ENCODE results near the gene DNAJA2.
"Not testable (repeated sequence)": the region's sequence is repeated elsewhere in the genome, so short reads cannot be mapped to it uniquely, and the experiment has no call there.

Gene DNAJA2

DNA sequence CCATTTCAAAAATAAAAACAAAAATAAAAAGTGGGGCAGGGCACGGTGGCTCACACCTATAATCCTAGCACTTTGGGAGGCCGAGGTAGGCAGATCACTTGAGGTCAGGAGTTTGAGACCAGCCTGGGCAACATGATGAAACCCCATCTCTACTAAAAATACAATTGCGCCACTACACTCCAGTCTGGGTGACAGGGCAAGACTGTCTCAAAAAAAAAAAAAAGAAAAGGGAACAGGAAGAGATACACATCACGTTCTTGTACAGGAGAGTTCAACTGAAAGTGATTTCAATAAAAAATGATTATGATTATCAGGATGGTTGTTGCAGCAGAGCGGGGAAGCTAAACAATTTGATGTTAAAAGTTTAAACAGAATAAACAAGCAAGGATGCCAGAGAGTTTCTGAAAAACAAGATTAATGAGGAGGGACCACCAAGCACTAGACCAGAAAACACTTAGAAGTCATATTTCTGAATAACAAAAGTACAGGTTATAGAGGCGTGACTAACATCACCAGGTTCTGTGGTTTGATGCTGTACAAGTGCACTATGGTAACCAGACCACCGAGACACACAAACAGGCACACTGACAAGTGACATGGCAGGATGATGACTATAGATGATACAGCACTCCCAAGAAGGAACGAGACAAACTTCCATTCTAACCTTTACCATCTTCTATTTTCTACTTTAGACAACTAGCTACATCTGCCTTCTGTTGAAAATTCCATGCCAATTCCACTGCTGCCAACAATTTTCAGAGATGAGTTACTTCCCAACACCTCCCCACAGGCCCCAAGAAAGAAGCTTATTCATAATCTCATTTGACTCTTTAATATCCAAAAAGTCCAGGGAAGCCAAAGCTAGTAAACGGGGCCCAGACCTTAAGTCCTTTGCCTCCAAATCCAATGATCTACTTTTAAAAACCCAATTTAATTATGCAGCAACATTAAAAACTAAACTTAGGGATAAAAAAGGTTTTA is 11.8 kb downstream of the DNAJA2 start:
- H3K4me1 ChIP-seq (ENCODE audit: control insufficient read depth, insufficient read depth, low read length): no peaks in the 10 kb centered on the region
- no peak overlapping the region for H3K4me3 ChIP-seq (ENCODE audit: insufficient read depth, low read depth, low read length)
- H3K27me3 ChIP-seq (ENCODE audit: control insufficient read depth, insufficient read depth, low read length, poor library complexity, severe bottlenecking): no peaks in the 10 kb centered on the region
- H3K9me3 ChIP-seq (ENCODE audit: control insufficient read depth, low read length): no peaks in the 10 kb centered on the region
- peaks cover 58% of the 10 kb centered on the region for H3K36me3 ChIP-seq (ENCODE audit: control insufficient read depth, insufficient read depth, low read length)
- 93 to 96% methylated on average over 9 of the region's 9 CpGs for WGBS, 2 experiments
- no peak overlapping the region for H3K27ac ChIP-seq (ENCODE audit: insufficient read depth, low read depth, low read length, poor library complexity, severe bottlenecking)

DNA sequence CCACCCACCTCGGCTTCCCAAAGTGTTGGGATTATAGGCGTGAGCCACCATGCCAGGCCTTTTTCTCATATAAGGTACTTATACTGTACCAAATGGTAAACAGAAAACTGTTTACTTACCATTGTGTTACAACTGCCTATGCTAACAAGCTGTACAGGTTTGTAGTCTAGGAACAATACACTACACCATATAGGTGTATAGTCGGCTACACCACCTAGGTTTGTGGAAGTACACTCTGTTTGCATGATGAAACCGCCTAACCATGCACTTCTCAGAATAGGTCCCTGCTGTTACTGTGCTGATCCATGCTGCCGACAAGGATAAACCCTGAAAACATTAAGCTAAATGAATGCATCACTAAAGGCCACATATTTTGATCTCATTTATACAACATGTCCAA is 18.9 kb downstream of the DNAJA2 start:
- no peaks in the 10 kb centered on the region for H3K4me1 ChIP-seq (ENCODE audit: control insufficient read depth, insufficient read depth, low read length)
- no peak overlapping the region for H3K27ac ChIP-seq (ENCODE audit: insufficient read depth, low read depth, low read length, poor library complexity, severe bottlenecking)
- peaks cover 22% of the 10 kb centered on the region for H3K36me3 ChIP-seq (ENCODE audit: control insufficient read depth, insufficient read depth, low read length)
- whole genome bisulfite sequencing, 2 experiments: 91 to 95% methylated on average over 5 of the region's 5 CpGs
- no peaks in the 10 kb centered on the region for H3K27me3 ChIP-seq (ENCODE audit: control insufficient read depth, insufficient read depth, low read length, poor library complexity, severe bottlenecking)
- no peak overlapping the region for H3K4me3 ChIP-seq (ENCODE audit: insufficient read depth, low read depth, low read length)
- H3K9me3 ChIP-seq (ENCODE audit: control insufficient read depth, low read length): no peaks in the 10 kb centered on the region

GRCh38 chr16:46950009-46950408 is 23.5 kb downstream of the DNAJA2 start:
- no peak overlapping the region for H3K27ac ChIP-seq (ENCODE audit: insufficient read depth, low read depth, low read length, poor library complexity, severe bottlenecking)
- H3K4me3 ChIP-seq (ENCODE audit: insufficient read depth, low read depth, low read length): no peak overlapping the region
- 97 to 100% methylated on average over 1 of the region's 1 CpG for WGBS, 2 experiments
- no peaks in the 10 kb centered on the region for H3K4me1 ChIP-seq (ENCODE audit: control insufficient read depth, insufficient read depth, low read length)
- no peaks in the 10 kb centered on the region for H3K9me3 ChIP-seq (ENCODE audit: control insufficient read depth, low read length)
- no peaks in the 10 kb centered on the region for H3K27me3 ChIP-seq (ENCODE audit: control insufficient read depth, insufficient read depth, low read length, poor library complexity, severe bottlenecking)
- no peaks in the 10 kb centered on the region for H3K36me3 ChIP-seq (ENCODE audit: control insufficient read depth, insufficient read depth, low read length)

DNA sequence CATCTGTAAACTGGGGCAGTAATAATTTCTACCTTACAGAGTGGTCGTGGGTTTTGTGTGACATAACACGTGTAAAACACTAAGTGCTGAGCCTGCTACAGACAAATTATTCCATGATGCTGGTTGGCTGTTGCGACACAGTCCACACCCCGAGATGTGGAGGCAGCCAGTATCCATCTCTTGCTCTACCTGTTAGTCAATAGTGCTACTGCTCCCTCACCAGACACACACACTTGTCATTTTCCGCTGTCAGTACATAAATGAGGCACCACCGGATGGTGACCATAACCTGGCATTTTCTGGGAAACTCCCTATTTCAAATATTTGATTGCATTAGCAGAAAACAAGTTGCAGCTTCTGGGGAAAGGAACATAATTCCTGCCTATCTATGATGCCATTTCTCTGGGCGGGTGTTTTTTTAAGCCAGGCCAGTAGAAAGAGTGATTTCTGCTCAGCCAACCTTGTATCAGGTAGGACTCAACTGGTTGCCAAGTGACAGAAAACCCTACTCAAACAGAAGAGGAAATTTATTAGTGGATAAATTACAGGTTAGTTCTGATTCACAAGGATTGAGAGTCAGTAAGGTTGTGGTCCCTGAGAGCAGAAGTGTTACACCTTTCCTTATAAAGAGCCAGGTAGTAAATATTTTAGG is 24.1 kb downstream of the DNAJA2 start:
- WGBS, 2 experiments: 93 to 94% methylated on average over 7 of the region's 7 CpGs
- Histone ChIP-seq H3K4me3 (ENCODE audit: insufficient read depth, low read depth, low read length) (no peak overlapping the region), H3K36me3 (ENCODE audit: control insufficient read depth, insufficient read depth, low read length) (no peaks in the 10 kb centered on the region), H3K27me3 (ENCODE audit: control insufficient read depth, insufficient read depth, low read length, poor library complexity, severe bottlenecking) (no peaks in the 10 kb centered on the region), H3K4me1 (ENCODE audit: control insufficient read depth, insufficient read depth, low read length) (no peaks in the 10 kb centered on the region), H3K9me3 (ENCODE audit: control insufficient read depth, low read length) (no peaks in the 10 kb centered on the region), H3K27ac (ENCODE audit: insufficient read depth, low read depth, low read length, poor library complexity, severe bottlenecking) (no peak overlapping the region)

DNA sequence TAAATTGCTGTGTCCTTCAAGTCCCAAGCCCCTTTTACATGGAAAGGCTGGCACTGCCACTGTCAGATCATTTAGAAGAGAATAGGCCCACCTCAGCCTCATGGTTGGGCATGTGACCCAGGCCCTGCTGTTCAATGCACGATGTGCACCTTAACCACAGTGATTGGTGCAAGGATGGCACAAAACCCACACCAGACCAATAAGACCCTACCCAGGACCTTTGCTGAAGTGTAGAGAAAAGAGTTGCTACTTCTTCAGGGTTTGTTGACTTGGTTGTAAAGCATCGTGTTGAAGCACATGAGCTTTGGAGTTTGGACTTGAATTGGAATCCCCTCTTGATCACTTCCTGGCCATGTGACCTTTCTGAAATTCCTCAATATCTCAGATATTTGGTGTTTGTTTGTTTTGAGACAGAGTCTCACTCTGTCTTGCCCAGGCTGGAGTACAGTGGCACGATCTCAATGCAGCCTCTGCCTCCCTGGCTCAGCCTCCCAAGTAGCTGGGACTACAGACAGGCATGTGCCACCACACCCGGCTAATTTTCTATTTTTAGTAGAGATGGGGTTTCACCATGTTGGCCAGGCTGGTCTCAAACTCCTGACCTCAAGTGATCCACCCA is 24.8 kb downstream of the DNAJA2 start:
- WGBS, 2 experiments: 91% methylated on average over 4 of the region's 4 CpGs
- Histone ChIP-seq H3K4me1 (ENCODE audit: control insufficient read depth, insufficient read depth, low read length) (no peaks in the 10 kb centered on the region), H3K27ac (ENCODE audit: insufficient read depth, low read depth, low read length, poor library complexity, severe bottlenecking) (no peak overlapping the region), H3K27me3 (ENCODE audit: control insufficient read depth, insufficient read depth, low read length, poor library complexity, severe bottlenecking) (no peaks in the 10 kb centered on the region), H3K9me3 (ENCODE audit: control insufficient read depth, low read length) (no peaks in the 10 kb centered on the region), H3K36me3 (ENCODE audit: control insufficient read depth, insufficient read depth, low read length) (no peaks in the 10 kb centered on the region), H3K4me3 (ENCODE audit: insufficient read depth, low read depth, low read length) (no peak overlapping the region)

- Histone ChIP-seq H3K4me3 (ENCODE audit: insufficient read depth, low read depth, low read length) (no peak overlapping the region), H3K27me3 (ENCODE audit: control insufficient read depth, insufficient read depth, low read length, poor library complexity, severe bottlenecking) (no peaks in the 10 kb centered on the region), H3K9me3 (ENCODE audit: control insufficient read depth, low read length) (no peaks in the 10 kb centered on the region), H3K27ac (ENCODE audit: insufficient read depth, low read depth, low read length, poor library complexity, severe bottlenecking) (no peak overlapping the region), H3K4me1 (ENCODE audit: control insufficient read depth, insufficient read depth, low read length) (no peaks in the 10 kb centered on the region), H3K36me3 (ENCODE audit: control insufficient read depth, insufficient read depth, low read length) (no peaks in the 10 kb centered on the region)
- WGBS, 2 experiments: 90 to 91% methylated on average over 7 of the region's 7 CpGs
These were observed 25.4 kb downstream of the DNAJA2 start for GRCh38 chr16:46947900-46948547.

GRCh38 chr16:46944713-46945112 is 28.8 kb downstream of the DNAJA2 start:
- H3K4me3 ChIP-seq (ENCODE audit: insufficient read depth, low read depth, low read length); H3K27ac ChIP-seq (ENCODE audit: insufficient read depth, low read depth, low read length, poor library complexity, severe bottlenecking); H3K36me3 ChIP-seq (ENCODE audit: control insufficient read depth, insufficient read depth, low read length); H3K4me1 ChIP-seq (ENCODE audit: control insufficient read depth, insufficient read depth, low read length); H3K9me3 ChIP-seq (ENCODE audit: control insufficient read depth, low read length); H3K27me3 ChIP-seq (ENCODE audit: control insufficient read depth, insufficient read depth, low read length, poor library complexity, severe bottlenecking): not testable (repeated sequence)
- 93 to 94% methylated on average over 8 of the region's 8 CpGs for WGBS, 2 experiments

DNA sequence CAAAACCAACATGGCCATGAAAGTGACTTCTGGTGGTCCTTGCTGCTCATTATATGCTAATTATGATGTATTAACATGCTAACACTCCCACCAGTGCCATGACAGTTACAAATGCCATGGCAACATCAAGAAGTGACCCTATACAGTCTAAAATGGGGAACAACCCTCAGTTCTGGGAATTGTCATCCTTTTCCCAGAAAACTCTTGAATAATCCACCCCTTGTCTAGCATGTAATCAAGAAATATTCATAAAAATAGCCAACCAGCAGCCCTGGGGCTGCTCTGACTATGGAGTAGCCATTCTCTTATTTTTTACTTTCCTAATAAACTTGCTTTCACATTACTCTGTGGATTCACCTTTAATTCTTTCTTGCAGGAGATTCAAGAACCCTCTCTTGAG is 35.9 kb downstream of the DNAJA2 start:
- Histone ChIP-seq H3K4me1 (ENCODE audit: control insufficient read depth, insufficient read depth, low read length) (no peaks in the 10 kb centered on the region), H3K4me3 (ENCODE audit: insufficient read depth, low read depth, low read length) (no peak overlapping the region), H3K27ac (ENCODE audit: insufficient read depth, low read depth, low read length, poor library complexity, severe bottlenecking) (no peak overlapping the region), H3K36me3 (ENCODE audit: control insufficient read depth, insufficient read depth, low read length) (no peaks in the 10 kb centered on the region), H3K27me3 (ENCODE audit: control insufficient read depth, insufficient read depth, low read length, poor library complexity, severe bottlenecking) (no peaks in the 10 kb centered on the region), H3K9me3 (ENCODE audit: control insufficient read depth, low read length) (no peaks in the 10 kb centered on the region)

DNA sequence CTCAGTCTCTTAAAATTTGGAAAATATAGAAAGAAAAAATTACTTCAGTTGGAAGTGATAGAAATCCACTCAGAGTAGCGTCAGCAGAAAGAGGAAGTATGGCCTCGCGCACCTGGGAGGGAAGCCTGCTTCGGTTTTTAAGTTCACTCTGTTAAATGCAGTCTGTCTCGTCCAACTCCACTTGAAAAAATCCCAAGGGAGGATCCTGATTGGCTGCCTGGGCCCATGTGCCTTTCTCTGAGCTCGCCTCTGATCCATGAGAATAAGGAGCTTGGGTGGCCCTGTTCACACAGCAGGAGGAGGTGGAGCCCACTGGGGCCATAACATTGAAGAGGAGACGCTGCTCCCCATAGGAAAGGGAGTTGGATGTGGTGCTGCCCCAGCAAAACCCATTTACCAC is 40.7 kb downstream of the DNAJA2 start:
- Histone ChIP-seq H3K4me3 (ENCODE audit: insufficient read depth, low read depth, low read length) (no peak overlapping the region), H3K27me3 (ENCODE audit: control insufficient read depth, insufficient read depth, low read length, poor library complexity, severe bottlenecking) (no peaks in the 10 kb centered on the region), H3K4me1 (ENCODE audit: control insufficient read depth, insufficient read depth, low read length) (no peaks in the 10 kb centered on the region), H3K9me3 (ENCODE audit: control insufficient read depth, low read length) (no peaks in the 10 kb centered on the region), H3K36me3 (ENCODE audit: control insufficient read depth, insufficient read depth, low read length) (peaks cover 11% of the 10 kb centered on the region), H3K27ac (ENCODE audit: insufficient read depth, low read depth, low read length, poor library complexity, severe bottlenecking) (no peak overlapping the region)
- 69 to 71% methylated on average over 7 of the region's 7 CpGs for WGBS, 2 experiments

- H3K4me1 ChIP-seq (ENCODE audit: control insufficient read depth, insufficient read depth, low read length): no peaks in the 10 kb centered on the region
- no peaks in the 10 kb centered on the region for H3K9me3 ChIP-seq (ENCODE audit: control insufficient read depth, low read length)
- 94 to 95% methylated on average over 8 of the region's 8 CpGs for WGBS, 2 experiments
- peaks cover 27% of the 10 kb centered on the region for H3K36me3 ChIP-seq (ENCODE audit: control insufficient read depth, insufficient read depth, low read length)
- no peaks in the 10 kb centered on the region for H3K27me3 ChIP-seq (ENCODE audit: control insufficient read depth, insufficient read depth, low read length, poor library complexity, severe bottlenecking)
- H3K27ac ChIP-seq (ENCODE audit: insufficient read depth, low read depth, low read length, poor library complexity, severe bottlenecking): no peak overlapping the region
- H3K4me3 ChIP-seq (ENCODE audit: insufficient read depth, low read depth, low read length): no peak overlapping the region
These were observed 42.6 kb downstream of the DNAJA2 start for GRCh38 chr16:46930861-46931260.
